Stimulated activated CD4-positive, alpha-beta T cell treated with anti-CD3 and anti-CD28 coated beads, TNF-alpha, amount 100 ng/mL, for 1 hour (primary cell): ENCODE data around the gene IGFBP5.

ENCODE experiments used
- DNase-seq, 3 donors: peaks; one replicate each; pipeline ENCODE4 v3.0.0-alpha.2; 2020; ENCODE audit warnings: low read depth in 3 of 3, low spot score in 1 of 3

Gene IGFBP5

GRCh38 chr2:216650626-216651257, 44.6 kb downstream of the IGFBP5 start:
- no peak for DNase-seq

GRCh38 chr2:216649574-216649973, 45.8 kb downstream of the IGFBP5 start:
- no peak for DNase-seq

GRCh38 chr2:216648105-216648504, 47.2 kb downstream of the IGFBP5 start:
- DNase-seq: no peak

- DNase-seq: no peak
These were observed 49.2 kb downstream of the IGFBP5 start for GRCh38 chr2:216646116-216646515.

DNA sequence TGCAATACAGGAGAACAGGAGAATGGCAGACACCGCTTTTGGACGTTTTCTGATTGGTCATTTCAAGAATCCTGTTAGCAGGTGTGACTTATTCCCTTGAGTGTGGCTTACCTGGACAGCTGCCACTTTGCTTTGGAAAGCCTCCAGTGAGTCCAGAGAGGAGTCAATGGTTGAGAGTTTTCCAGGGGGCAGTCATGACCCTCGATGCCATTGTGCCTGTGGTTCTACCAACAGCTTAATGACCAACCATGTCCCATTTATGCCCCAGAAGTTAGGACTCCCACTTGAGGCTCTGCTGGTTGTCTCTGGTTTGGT, 49.8 kb downstream of the IGFBP5 start:
- no peak for DNase-seq

GRCh38 chr2:216644842-216645635, 50.3 kb downstream of the IGFBP5 start:
- DNase-seq: no peak

DNA sequence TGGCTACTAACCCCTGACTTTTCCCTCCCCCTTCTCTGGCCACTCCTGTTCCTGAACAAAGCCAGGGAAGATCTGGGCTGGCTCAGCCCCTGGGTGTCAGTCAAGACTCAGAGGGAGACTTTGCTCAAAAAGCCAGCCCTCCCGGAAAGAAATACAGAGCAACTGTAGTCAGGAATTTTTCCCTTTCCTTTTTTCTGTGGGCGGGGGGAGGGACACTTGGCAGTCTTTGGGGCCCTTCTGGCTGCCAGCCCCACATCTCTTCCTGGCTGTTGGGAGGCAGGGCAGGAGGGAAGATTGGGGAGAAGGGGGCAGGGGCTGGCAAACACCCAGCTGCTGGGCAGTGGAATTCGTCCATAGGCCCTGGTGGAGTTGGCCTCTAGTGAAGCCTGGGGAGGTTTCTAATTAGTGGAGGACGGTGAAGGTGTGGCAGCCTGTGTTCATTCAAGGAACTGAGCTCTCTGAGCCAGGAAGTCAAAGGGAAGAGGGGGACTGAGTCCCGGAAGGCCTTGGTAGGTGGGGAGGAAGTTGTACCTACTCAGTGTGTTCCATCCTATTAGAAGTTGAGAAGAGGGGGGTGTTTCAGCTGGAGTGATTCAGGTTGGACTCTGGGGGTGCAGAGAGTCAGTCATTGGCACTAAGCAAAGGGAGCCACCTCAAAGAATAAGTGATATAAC, 51.2 kb downstream of the IGFBP5 start:
- no peak for DNase-seq

GRCh38 chr2:216637472-216637871, 57.9 kb downstream of the IGFBP5 start:
- DNase-seq: no peak

- DNase-seq: no peak
These were observed 58.5 kb downstream of the IGFBP5 start for GRCh38 chr2:216636551-216637450.

- no peak for DNase-seq
These were observed 59.4 kb downstream of the IGFBP5 start for GRCh38 chr2:216635701-216636550.

GRCh38 chr2:216635171-216635570, 60.2 kb downstream of the IGFBP5 start:
- DNase-seq: no peak

DNA sequence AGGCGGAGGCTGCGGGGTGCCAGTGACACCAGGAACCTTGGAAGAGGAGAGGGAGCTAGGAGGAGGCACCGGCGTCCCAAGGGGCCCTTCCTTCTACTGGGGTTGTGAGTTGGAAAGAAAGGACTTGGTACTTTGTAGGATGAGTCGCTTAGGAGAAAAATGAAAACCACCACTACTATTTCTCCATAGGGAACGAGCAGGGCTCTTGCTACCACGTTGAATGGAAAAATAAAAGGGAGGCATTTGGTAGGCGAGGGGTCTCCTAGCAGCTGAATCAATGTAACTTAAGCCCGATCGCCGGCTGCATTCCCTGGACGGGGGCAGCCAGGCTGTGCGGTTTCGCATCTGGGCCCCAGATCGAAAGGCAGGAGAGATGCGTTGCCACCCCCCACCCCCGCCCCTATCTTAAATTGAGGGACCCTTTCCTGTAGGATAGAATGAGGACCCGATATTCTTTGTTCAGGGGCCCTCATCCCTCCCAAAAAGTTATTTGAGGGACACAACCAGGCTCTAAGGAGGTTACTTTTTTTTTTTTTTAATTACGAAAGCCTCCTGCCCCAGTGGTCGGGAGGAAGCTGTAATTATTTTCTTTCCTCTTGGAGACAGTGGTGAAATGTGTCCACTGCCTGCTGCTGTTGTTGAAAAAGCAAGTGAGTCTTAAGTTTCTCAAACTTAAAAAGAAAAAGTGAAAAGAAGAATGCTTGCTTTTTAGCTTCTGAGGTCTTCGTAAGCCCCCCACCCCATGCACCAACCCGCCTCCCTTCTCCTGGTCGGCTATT, 60.8 kb downstream of the IGFBP5 start:
- no peak for DNase-seq

GRCh38 chr2:216633616-216634369, 61.6 kb downstream of the IGFBP5 start:
- no peak for DNase-seq

DNA sequence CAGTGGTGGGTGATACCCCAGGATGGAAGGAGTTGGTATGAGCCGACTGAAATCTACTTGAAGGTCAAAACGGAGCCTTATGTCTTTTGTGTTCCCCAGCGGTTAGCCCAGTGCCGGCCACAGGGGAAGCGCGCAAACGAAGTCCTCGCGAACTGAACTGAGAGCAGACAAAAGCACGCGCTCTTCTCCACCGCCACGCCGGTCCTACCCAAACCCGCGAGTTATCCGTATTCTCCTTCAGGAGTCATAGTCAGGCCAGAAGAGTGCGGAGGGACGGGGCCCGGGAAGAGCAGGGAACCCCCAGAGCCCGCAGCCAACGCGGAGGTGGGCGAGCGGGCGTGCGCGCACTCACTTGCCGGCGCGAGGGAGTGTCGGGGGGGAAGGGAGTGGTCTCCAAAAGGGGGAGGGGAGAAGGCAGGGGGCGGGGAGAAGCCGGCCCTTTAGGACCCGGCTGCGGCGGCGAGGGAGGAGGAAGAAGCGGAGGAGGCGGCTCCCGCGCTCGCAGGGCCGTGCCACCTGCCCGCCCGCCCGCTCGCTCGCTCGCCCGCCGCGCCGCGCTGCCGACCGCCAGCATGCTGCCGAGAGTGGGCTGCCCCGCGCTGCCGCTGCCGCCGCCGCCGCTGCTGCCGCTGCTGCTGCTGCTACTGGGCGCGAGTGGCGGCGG, 62.3 kb downstream of the IGFBP5 start, which contains the start of gene IGFBP2:
Gene IGFBP2 (plus strand): TSS at position 469 of the 664 bp plus-strand sequence. CDS start 104 bp downstream, at position 573.
- DNase-seq: no peak

DNA sequence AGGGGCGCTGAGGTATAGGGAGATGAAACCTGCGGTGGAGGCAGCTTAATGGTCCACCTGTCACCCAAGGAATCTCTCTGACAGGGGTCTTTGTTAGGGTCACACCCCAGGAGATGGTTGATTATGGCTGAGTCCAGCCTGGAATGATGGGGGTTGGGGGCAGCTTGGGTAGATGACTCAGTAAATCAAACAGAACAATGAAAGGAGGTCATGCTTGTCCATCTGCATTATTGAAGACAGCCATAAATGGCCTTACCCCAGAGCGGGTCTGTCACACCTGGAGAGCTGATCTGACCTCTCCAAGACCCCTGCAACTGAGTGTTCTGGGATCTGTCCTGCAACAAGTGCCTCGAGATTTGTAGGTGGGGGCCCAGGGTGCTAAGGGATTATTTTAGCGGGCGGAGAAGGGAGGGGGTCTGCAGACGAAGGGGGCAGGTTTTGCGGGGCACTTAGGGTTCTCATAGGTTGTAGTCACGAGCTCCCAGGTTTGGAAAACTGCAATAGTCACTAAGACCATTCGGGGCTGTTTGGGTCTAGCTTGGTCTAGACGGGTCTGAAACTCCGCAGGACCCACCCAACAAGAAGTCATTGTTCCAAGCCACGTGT, 62.9 kb downstream of the IGFBP5 start:
- DNase-seq: no peak

DNA sequence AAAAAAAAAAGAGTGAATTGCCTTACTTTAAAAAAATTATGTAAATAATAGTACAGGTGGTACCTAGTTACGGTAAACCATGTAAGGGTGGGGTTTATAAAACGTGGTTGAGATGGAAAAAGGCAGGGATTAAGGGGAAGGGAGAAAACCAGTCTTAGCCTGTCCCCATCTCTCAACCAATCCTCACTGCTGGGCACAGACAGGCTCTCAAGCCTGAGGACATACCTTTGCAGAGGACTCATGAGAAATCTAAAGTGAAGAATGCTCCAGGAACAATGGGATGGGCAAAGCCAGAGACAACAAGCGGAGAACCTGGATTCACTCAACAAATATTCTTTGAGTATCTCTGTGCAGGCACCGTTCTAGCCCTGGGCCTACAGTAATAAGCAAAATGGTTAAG, 65.6 kb downstream of the IGFBP5 start:
- no peak for DNase-seq

- no peak for DNase-seq
These were observed 68.5 kb downstream of the IGFBP5 start for GRCh38 chr2:216626875-216627245.
